ENCODE measurements around the gene BMP8A.
"Not testable (repeated sequence)": the region's sequence is repeated elsewhere in the genome, so short reads cannot be mapped to it uniquely, and the experiment has no call there.

Gene BMP8A

DNA sequence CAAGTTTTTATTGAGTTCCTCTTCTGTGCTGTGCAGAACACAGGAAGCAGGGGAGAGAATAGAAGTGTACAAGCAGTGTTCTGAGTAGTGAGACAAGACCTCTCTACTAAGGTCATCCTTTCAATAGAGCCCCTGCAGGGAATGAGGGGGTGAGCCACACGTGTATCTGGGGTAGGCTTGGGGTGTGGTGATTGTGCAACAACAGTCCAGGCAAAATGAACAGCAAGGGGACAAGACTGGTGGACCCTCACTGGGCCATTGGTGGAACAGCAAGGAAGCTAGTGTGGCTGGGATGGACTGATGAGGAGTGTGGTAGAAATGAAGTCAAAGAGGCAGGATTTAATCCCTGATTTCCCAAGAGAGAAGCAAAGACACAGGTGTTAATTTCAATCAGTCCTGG is 8.2 kb upstream of the BMP8A start:
- DNase-seq = no peak

DNA sequence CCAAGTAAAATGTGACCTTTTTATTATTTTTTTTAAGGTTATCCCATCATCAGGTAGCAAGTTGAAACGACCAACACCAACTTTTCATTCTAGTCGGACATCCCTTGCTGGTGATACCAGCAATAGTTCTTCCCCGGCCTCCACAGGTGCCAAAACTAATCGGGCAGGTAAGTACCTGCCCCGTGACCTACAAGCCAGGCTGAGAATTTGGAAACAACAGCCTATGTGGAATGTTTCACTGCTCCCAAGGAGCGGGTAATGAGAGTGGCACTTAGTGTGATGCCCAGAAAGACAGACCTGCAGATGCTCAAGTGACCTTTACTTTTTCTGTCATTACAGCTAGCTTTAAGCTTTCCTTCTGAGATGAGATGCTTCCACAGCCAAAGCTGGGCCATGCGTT is 6.9 kb upstream of the BMP8A start:
- DNase-seq = no peak

DNA sequence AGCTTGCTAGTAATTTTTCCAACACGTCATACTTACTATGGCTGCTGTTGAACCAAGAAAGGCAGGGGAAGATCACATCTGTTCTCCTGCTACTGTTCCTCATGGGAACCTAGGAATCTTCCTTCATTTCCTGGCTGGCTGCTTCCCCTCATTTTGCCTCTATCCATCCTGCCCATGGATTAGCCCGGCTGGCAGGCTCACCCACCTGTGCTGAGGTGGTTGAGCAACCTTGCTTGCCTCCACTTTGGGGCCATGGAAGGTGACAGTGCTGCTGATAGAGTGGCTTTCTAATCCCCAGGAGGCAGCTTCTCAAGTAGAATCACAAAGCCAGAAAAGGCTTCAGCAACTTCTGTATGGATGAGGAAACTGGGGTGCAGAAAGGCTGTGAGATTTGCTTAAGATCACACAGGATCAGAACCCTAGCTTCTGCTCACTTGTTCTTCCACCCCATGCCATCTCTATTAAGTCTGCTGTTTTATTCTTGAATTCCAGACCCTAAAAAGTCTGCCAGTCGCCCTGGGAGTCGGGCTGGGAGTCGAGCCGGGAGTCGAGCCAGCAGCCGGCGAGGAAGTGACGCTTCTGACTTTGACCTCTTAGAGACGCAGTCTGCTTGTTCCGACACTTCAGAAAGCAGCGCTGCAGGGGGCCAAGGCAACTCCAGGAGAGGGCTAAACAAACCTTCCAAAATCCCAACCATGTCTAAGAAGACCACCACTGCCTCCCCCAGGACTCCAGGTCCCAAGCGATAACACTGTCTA is 6.2 kb upstream of the BMP8A start:
- DNase-seq = no peak

DNA sequence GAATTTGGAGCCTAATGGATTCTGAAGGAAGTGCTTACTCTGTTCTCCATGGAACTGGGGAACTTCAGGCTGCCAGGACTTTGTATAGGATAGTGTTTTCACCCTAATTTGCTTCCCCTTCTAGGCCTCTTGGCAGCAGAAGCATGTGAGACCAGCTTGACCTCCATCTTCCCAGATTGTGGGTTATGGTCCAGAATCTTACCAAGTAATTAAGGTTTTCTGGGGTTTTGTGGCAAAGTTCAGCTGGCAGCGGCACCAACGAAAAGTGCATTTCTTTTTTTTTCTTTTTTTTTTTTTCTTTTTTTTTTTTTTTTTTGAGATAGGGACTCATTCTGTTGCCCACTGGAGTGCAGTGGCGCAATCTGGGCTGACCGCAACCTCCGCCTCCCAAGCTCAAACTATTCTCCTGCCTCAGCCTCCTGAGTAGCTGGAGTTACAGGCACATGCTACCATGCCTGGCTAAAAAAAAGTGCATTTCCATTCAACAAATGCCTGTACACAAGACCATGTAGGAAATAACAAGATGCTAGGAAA is 3.4 kb upstream of the BMP8A start:
- DNase-seq = no peak

DNA sequence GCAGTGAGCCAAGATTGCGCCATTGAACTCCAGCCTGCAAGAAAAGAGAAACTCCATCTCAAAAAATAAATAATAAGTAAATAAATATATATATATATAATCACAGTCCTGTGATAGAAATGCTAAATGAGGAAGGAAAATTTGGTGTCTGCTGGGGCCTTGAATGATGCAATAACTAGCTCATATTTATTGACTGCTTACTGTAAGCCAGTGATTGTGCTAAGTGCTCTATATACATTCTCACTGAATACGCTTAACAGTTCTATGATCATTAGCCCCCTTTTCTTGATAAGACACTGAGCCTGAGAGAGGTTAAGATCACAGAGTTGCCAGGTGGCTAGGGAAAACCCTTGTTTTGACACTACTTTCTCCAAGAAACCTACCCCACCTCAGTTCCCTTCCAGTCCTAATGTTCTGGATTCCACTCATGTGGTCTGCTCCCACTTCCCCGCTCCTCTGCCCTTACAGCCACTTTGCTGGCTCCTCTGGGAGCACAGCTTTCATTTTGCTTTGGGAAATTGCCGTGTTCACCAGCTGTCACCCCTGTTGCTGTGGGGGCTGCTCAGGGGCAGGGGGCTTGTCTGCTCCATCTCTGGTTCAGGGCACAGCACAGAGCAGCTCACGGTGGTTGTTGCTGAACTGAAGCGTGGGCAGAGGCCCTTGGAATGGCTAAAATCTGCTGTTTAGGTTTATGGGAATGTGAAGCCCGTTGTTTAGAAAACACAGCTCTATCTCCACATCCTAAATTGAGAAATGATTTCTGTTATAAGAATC is 2.5 kb upstream of the BMP8A start:
- DNase-seq = no peak

DNA sequence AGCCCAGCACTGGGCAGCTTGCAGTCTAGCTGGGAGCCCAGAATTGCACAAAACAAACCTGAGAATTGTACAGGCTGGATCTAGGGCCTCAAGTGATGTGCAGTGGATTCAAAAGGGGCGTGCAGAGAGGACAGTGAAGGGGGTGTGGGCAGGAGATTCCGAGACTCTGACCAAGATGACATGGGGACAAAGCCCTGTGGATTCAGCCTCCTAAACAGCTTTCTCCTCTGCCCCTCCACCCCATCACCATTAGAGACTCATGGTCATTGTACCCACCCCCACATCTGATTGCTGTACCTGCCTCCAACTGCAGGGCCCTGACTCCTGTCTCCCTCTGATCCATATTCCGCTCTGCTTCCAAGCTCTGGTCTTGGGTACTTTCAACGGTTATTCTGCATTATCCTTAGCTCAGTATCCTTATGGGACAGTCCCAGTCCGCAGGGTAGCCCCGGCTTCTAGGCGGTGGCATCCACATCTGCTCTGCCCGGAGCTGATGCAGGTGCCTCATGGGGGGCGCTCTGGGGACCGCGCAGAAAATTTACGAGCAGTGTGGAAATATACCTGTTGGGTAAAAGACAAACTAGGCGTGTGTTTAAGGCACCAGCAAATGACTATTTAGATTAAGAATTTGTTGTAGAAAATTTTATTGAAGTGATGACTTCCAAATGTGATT is 1.7 kb upstream of the BMP8A start:
- no peak for DNase-seq

DNA sequence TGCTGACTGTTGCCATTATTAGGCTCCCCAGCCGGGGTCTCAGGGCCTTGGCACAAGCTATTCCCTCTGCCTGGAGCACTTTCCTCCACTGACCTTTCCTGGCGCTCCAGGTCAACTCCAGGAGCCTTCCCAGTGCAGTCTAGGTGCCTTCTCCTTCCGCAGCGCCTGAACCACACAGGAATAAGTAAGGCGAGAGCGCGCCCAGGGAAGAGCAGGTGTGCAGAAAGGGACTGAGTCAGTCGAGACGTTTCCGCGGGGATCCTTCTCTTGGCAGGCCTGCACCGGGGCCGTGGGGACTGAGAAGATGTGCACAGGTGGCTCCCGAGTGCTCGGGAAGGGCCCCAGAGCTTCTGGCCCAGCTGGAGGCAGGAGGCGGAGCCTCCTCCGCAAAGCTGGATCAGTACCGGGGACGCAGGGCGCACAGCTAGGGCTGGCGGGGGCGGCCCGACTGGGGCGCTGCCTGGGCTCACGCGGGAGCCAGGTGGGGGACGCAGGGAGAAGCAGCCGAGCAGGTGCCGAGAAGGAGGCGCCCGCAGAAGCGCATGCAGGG is 765 bp upstream of the BMP8A start:
- DNase-seq = peak in 2 of 4 experiments; percentile 12 to 28

DNA sequence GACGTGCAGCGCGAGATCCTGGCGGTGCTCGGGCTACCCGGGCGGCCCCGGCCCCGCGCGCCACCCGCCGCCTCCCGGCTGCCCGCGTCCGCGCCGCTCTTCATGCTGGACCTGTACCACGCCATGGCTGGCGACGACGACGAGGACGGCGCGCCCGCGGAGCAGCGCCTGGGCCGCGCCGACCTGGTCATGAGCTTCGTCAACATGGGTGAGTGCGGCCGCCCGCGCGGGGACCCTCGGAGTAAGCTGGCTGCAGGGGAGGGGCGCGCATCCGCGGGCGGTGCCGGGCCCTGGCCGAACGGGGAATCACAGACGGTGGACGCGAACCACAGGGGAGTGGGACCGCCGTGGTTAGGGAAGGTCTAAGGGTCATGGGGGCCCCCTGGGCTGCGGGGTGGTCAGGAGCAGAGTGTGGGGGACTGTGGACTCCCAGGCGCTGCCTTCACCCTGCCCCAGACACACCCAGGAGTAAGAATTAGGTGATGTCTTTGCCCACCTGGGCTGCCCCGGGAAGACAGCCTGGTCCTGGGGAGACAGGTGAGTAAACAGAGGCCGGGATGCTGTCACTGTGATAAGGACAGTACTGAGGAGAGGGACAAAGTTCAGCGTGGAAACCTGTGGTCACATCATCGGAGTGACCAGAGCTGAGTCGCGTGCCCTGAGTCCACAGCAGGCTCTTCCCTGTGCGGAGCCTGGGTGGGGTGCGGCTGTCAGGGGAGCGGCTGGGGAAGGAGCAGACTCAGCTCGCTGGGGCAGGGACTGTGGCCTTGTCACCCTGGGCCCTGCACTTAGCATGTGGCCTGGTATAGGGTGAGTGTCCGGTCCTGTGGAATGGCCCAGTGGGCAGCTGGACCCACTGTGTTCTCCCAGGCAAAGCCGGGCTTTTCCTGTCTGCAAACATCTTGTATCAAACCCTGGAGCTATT is 944 bp downstream of the BMP8A start:
- DNase-seq = not testable (repeated sequence)

DNA sequence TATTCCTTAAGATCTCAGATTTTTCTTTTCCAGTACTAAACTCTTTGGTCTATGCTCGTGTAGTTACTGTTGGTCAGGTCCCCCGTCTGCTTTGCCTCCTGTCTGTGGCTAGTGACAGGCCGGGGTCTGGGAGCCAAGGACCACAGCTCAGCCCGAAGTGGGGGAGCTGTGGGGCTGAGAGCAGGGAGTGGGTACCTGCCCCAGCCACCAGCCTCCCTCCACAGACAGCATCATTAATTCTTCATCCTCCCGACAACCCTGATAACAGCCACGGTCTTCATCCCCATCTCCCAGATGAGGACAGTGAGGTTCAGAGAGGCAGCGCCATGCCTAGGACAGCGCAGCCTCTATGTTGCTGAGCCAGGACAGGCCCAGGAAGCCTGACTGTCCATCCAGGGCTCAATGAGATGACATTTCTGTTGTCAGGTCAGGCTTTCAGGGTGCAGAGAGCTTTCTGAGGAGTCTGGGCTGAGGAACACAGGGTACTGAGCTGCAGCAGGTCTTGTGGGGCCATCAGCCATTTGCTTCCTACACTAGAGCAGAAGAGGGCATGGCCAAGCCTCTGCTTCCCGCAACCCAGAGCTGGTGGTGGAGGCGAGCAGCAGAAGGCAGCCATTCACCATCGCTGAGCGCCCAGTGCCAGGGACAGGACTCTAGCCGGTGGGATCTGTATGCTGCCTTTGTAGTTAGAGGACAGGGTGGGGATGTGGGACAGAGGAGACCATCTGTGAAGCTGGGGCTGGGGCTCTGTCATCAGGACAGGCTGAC is 1.8 kb downstream of the BMP8A start:
- DNase-seq = not testable (repeated sequence)

DNA sequence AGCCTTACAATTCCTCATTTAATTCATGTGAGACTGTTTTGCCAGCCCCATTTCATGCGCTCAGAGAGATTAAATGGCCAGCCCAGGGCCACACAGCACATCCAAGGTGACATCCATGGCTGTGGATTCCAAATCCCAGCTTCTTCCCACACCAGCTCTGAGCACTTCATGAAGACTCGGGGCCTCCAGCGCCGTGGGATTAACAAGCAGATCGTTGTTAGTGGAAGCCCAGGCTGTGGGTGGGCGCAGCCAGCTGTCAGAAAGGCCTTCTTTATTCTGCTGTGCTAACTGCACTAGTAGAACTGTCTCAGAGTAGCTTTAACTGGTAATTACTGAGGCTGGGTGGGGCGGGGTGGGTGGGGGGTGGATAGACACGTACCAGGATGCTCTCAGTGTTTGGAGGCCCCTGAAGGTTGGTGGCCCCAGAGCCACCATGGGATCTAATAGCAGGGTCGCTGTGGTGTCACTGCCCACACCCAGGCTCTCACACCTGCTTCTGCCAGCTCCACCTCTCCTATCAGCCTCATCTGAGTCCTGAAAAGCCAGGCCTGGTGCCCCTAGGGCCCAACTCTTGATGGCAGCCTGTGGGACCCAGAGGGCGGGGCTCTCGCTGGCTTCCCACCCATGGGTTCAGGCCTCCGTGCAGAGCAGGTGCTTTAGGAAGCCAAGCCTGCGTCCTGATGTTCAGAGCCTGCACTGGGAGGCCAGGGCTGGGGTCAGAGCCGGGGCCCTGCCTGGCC is 3.4 kb downstream of the BMP8A start:
- no peak for DNase-seq

DNA sequence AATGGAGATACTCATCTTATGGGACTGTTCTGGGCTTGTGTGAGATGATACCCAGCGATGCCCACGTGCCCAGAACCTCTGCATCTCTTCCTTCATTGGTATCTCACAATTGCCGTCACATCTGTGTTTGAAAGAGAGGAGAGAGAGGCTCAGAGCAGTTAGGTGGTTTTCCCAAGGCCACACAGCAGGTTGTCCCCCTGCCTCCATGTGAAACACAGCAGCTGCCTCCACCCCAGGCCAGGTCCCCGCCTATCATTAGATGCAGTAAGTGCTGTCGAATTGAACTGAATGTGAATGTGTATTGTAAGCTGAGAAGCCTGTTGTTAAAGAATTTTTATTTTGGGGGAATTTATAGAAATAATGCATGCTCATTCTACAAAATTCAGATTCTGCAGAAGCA is 5.1 kb downstream of the BMP8A start:
- not testable (repeated sequence) for DNase-seq

DNA sequence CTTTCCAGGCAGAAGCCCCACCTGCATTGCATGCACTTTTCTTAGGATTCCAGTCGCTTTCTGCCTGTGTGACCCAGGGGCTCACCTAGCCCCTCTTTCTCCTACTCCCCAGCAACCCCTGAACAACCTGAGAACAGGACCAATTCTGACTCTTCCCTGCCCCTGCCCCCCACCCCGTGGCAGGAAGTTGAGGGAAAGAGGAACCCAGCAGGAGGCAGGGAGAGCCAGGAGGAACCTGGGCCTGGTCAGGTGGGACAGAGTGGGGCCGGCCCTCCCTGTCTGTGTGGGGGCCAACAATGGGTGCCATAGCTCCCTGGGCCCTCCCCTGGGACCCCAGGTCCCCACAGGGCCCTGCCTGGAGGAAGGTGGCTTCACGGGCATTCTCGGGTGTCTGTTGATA is 6.1 kb downstream of the BMP8A start:
- DNase-seq = no peak

DNA sequence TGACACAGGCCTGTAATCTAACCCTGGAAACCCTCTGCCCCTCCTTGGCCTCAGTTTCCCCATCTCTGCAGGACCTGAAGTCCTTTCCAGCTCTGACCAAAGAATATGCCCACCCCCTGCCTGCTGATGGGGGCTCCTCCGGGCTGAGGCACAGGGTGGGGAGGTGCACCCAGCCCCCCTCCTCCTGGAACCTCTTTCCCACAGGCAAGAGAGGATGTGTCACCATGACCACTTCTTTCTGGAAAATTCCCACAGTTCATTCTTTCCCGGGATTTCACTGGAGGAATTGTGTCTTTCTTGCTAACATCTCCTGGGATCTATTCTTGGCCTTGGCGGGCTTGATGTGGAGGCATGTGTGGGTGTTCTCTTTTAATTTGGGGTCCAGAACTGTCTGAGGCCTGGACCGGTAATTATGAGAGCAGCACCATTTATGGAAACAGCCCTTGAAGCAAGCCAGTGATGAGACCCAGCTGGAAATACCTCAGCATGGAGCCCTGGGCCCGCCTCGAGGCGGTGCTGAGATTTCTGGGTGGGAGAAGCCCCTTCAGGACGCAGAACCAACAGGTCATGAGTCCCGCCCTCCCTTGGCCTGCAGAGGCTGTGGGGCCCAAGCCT is 6.8 kb downstream of the BMP8A start:
- not testable (repeated sequence) for DNase-seq

DNA sequence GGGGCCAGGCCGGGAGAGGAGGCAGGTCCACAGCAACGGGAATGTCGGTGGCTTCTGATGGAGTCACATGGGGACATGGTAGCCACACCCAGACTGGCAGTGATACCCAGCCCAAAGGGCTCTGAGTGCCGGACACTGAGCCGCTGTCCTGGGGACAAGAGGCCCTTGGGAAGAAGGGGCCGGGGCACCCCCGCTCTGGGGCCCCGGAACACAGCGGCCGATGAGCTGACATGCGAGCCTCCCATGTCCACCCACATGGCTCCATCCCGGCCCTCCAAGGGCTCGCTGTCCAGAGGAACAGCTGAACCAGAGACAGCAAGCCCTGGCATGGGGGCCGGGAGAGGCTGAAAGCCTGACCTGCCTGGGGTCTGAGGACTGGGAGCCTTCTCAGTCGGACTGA is 7.4 kb downstream of the BMP8A start:
- not testable (repeated sequence) for DNase-seq

DNA sequence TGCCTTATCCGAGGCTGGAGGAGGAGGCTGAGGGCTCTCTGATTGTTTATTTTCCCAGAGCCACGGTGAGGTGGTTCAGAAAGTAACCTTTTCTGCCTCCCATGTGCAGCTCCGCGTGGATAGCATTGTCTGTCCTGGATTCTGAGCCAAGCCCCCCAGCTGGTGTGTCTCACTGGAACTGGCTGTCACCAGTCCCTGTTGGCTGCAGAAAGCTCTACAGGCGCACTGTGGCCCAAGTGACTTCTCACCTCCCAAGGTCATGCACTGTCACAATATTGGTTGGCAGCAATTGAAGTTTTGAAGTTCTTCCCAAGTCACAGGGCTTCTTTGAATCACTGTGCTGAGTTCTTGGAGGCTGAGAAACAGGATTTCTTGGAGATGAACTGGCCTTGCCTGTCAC is 8.2 kb downstream of the BMP8A start:
- no peak for DNase-seq

DNA sequence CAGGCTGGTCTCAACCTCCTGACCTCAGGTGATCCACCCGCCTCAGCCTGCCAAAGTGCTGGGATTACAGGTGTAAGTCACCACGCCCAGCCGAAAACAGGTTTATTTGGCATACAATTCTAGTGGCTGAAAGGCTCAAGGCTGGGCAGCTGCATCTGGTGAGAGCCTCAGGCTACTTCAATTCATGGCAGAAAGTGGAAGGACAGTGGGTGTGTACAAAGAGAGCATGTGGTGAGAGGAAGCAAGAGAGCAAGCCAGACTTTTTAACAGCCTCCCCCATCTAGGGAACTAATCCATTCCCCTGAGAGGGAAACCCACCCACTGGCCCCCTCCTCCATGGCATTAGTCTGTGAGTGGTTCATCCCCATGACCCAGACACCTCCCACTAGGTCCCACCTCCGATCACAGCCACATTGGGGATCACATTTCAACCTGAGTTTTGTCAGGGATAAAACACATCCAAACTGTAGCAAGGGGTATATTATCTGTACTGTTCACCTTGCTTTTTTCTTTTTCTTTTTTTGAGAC is 9.5 kb downstream of the BMP8A start:
- no peak for DNase-seq

DNA sequence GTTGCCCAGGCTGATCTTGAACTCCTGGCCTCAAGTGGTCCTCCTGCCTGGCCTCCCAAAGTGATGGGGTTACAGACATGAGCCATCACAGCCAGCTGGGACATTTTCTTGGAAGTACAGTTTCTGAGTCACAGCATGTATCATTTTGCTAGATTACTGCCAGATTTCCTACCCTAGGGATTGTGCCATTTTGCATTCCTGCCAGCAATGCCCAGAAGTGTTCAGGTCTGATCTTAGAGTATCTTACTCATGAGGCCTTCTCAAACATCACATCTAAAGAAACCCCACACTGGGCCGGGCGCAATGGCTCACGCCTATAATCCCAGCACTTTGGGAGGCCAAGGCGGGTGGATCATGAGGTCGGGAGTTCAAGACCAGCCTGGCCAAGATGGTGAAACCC is 10.2 kb downstream of the BMP8A start:
- no peak for DNase-seq

DNA sequence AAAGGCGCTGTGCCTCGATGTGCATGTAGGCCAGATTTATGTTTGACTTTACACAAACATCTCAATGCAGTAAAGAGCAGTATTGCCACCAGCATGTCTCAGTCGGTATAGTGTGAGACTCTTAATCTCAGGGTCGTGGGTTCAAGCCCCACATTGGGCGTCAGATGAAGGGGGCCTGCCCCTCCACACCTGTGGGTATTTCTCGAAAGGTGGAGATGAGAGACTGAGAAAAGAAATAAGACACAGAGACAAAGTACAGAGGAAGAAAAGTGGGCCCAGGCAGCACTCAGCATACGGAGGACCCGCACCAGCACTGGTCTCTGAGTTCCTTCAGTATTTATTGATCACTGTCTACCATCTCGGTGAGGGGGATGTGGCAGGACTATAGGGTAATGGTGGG is 13.0 kb downstream of the BMP8A start:
- DNase-seq = not testable (repeated sequence)

DNA sequence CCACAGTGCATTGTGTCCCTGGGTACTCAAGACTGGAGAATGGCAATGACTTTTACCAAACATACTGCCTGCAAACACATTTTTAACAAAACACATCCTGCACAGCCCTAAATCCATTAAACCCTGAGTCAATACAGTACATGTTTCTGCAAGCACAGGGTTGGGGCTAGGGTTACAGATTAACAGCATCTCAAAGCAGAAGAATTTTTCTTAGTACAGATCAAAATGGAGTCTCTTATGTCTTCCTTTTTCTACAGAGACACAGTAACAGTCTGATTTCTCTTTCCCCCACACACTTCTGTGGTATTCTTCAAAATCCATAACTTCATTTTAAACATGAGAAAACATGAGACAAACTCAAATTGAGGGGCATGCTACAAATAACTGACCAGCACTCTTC is 13.9 kb downstream of the BMP8A start:
- no peak for DNase-seq
